DOHH2 (cell line): ENCODE measurements around the gene LOXL1.

Source experiments
- H3F3A ChIP-seq: fragments of 200-600 bp; sonication (generic), shearing (Covaris generic); 2 replicates; pipeline ENCODE4 v1.6.0; 2016; ENCODE audit warnings: antibody characterized with exemption, mild to moderate bottlenecking; ENCODE audit not compliant: control insufficient read depth, insufficient read depth
- H3K27ac ChIP-seq: fragments of 200-600 bp; sonication (generic); 2 replicates; pipeline ENCODE4 v1.5.1; 2014; ENCODE audit warnings: low read depth, mild to moderate bottlenecking, low read length, moderate library complexity
- H3K27me3 ChIP-seq: fragments of 200-600 bp; sonication (generic); 2 replicates; pipeline ENCODE4 v1.6.1; 2014; ENCODE audit warnings: mild to moderate bottlenecking, low read length, mixed read lengths; ENCODE audit not compliant: control insufficient read depth
- H3K36me3 ChIP-seq: fragments of 200-600 bp; sonication (generic); 2 replicates; pipeline ENCODE4 v1.6.1; 2014; ENCODE audit warnings: mild to moderate bottlenecking, low read length, moderate library complexity, mixed read lengths; ENCODE audit not compliant: control insufficient read depth
- H3K4me1 ChIP-seq: fragments of 200-600 bp; sonication (generic); 2 replicates; pipeline ENCODE4 v1.6.1; 2014; ENCODE audit warnings: mild to moderate bottlenecking, low read length, mixed read lengths; ENCODE audit not compliant: control insufficient read depth
- H3K4me2 ChIP-seq: fragments of 200-600 bp; sonication (generic); 2 replicates; pipeline ENCODE4 v1.6.0; 2014; ENCODE audit warnings: mild to moderate bottlenecking, low read length, moderate library complexity
- H3K4me3 ChIP-seq: fragments of 200-600 bp; sonication (generic); 2 replicates; pipeline ENCODE4 v1.5.1; 2014; ENCODE audit warnings: mild to moderate bottlenecking, low read length, mixed read lengths
- H3K79me2 ChIP-seq: fragments of 200-600 bp; sonication (generic); 2 replicates; pipeline ENCODE4 v1.6.1; 2014; ENCODE audit warnings: mild to moderate bottlenecking, low read length, mixed read lengths; ENCODE audit not compliant: control insufficient read depth
- H3K9me2 ChIP-seq: fragments of 200-600 bp; sonication (generic); replicated peaks from 2 replicates; pipeline ENCODE4 v1.6.1; 2014; ENCODE audit warnings: mild to moderate bottlenecking, low read length, mixed read lengths; ENCODE audit not compliant: control insufficient read depth
- H3K9me3 ChIP-seq: fragments of 200-600 bp; sonication (generic); 2 replicates; pipeline ENCODE4 v1.6.1; 2014; ENCODE audit warnings: antibody characterized with exemption, low read length, mixed read lengths; ENCODE audit not compliant: control insufficient read depth, insufficient read depth
- H4K20me1 ChIP-seq: fragments of 200-600 bp; sonication (generic); 2 replicates; pipeline ENCODE4 v1.6.0; 2014; ENCODE audit warnings: low read depth, mild to moderate bottlenecking, antibody characterized with exemption, low read length, moderate library complexity; ENCODE audit not compliant: control insufficient read depth, insufficient read depth
- EZH2phosphoT487 ChIP-seq: fragments of 200-600 bp; sonication (generic); IDR thresholded peaks from 2 replicates; pipeline ENCODE4 v1.6.1; 2017; ENCODE audit warnings: borderline replicate concordance, mild to moderate bottlenecking, antibody characterized with exemption, low read length, moderate library complexity, mixed read lengths
- TF ChIP-seq, protein P1 (sequence below): fragments of 200-600 bp; sonication (generic); IDR thresholded peaks from one replicate; pipeline ENCODE4 v1.5.1; 2014; ENCODE audit warnings: antibody characterized with exemption, mild to moderate bottlenecking, low read depth, low read length; ENCODE audit not compliant: poor library complexity, severe bottlenecking

LOXL1 gene

DNA sequence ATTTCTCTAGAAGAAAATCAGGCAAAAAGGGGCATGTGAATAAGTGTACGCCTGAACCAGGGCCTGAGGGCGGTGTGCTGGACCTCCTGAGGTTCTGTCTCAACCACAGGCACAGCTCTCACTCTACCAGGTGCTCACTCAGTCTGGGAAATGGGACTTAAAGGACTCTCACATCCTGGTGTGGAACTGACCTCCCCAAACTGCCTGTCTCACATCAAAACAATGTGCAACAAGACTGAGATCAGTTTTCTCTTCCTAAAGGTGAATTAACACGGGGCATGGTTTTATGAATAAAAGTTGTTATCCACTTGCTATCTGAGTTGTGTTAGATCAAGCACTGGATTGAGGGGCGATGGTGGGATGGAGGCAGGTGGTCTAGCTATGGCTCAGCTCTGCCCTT is 61.0 kb downstream of the LOXL1 start:
- H3K79me2 ChIP-seq = no peaks in the 10 kb centered on the region
- H3K27me3 ChIP-seq = no peaks in the 10 kb centered on the region
- H3K9me3 ChIP-seq = no peaks in the 10 kb centered on the region
- peaks cover 18% of the 10 kb centered on the region for H3K4me1 ChIP-seq
- no peak for TF ChIP-seq EZH2phosphoT487
- TF ChIP-seq, protein P1, sequence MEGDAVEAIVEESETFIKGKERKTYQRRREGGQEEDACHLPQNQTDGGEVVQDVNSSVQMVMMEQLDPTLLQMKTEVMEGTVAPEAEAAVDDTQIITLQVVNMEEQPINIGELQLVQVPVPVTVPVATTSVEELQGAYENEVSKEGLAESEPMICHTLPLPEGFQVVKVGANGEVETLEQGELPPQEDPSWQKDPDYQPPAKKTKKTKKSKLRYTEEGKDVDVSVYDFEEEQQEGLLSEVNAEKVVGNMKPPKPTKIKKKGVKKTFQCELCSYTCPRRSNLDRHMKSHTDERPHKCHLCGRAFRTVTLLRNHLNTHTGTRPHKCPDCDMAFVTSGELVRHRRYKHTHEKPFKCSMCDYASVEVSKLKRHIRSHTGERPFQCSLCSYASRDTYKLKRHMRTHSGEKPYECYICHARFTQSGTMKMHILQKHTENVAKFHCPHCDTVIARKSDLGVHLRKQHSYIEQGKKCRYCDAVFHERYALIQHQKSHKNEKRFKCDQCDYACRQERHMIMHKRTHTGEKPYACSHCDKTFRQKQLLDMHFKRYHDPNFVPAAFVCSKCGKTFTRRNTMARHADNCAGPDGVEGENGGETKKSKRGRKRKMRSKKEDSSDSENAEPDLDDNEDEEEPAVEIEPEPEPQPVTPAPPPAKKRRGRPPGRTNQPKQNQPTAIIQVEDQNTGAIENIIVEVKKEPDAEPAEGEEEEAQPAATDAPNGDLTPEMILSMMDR = no peak
- no peaks in the 10 kb centered on the region for H3K36me3 ChIP-seq
- no peaks in the 10 kb centered on the region for H3F3A ChIP-seq
- no peak overlapping the region for H3K4me2 ChIP-seq
- H3K9me2 ChIP-seq = no peaks in the 10 kb centered on the region
- H3K4me3 ChIP-seq = no peak overlapping the region
- no peaks in the 10 kb centered on the region for H4K20me1 ChIP-seq
- H3K27ac ChIP-seq = no peak overlapping the region

DNA sequence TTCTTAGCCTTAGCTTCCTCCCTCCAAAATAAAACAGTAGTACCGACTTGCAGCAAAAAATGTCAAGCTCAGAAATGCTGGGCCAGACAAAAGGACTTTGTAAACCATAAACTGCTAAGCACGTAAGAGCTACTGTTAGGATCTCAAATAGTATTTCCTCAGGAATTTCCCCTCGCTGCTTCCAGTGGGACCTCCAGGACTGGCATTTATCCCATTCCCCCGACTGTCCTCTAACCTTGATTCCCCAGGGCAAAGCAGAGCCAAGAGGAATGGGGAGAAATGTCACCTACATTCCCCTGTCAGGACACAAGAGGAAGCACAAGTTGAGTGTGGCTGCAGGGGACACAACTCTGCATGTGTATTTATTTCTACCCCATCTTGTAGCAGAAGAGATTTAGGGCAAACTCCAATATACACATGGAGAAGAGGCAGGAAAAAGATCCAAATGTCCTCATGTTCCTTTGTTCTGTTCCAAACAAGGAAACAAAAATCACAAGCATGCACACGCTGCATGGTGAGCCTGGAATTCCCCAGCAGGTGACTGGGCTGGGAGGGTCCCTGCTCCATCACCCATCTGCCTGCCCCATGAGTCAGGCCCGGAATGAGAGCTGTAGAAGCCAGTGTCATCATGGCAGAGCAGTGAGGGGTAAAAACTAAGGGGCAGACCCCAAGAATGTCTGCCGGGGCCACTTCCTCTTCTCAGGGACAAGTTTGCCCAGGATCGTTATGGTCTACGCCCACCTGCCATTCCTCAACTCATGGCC is 61.6 kb downstream of the LOXL1 start:
- Histone ChIP-seq H4K20me1 (no peaks in the 10 kb centered on the region), H3K27me3 (no peaks in the 10 kb centered on the region), H3K9me3 (no peaks in the 10 kb centered on the region), H3K4me3 (no peak overlapping the region), H3K36me3 (no peaks in the 10 kb centered on the region), H3K4me2 (no peak overlapping the region), H3K79me2 (no peaks in the 10 kb centered on the region), H3K27ac (no peak overlapping the region), H3K9me2 (no peaks in the 10 kb centered on the region), H3F3A (no peaks in the 10 kb centered on the region), H3K4me1 (peaks cover 18% of the 10 kb centered on the region)
- TF ChIP-seq EZH2phosphoT487 = no peak
- TF ChIP-seq, protein P1 = no peak

DNA sequence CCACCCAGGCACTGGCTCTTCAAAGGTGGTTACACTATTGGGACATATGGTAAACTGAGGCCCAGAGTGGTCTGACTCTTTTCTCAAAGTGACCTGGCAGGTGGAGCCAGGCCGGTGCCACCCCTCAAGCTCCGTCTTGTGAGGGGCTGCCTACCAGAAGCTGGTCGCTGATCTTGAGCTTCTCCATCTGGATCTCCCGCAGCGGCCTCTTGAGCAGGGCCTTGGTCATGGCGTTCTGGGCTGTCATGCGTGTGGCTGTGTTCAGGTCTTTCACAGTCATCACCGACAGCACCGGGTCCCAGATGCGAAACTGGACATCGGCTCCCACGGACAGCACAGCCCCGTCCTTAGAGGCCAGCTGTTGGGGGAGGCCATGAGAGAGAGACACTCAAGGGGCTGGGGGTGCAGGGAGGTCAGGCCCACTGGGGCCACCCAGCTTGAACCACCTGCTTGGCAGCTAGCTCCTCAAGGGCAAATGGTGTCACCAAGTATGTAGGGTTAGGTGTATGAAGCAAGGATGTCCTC is 62.2 kb downstream of the LOXL1 start:
- TF ChIP-seq, protein P1 = no peak
- no peak for TF ChIP-seq EZH2phosphoT487
- Histone ChIP-seq H3K9me3 (no peaks in the 10 kb centered on the region), H3K27me3 (no peaks in the 10 kb centered on the region), H3K4me1 (peaks cover 13% of the 10 kb centered on the region), H3K4me3 (no peak overlapping the region), H3K4me2 (no peak overlapping the region), H3K79me2 (no peaks in the 10 kb centered on the region), H3K27ac (no peak overlapping the region), H4K20me1 (no peaks in the 10 kb centered on the region), H3K36me3 (no peaks in the 10 kb centered on the region), H3F3A (no peaks in the 10 kb centered on the region), H3K9me2 (no peaks in the 10 kb centered on the region)
